ENCODE data around the gene LRRC46.

LRRC46 gene

DNA sequence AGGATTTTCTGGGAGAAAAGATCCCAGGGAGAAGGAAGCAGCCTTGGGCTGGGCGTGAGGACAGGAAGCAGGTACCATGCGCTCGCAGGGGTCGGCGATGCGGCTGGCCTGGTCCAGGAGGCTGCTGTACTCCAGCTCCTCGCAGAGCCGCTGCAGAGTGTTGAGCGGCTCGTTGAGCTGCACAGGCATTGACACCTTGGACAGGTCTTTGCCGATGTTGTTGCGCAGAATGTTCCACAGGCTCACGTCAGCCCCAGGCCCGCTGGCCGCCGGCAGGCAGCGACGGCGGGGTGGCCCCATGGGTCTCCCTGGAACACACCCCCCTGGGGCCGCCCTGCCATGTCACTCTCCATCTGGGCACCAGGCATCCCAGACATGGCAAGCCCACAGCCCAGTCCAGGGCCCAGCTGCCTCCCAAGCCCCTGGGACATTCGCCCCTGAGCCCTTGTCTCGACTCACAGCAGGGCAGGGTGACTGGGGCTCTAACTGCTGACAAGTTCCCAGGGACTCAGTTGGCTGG, 17.9 kb upstream of the LRRC46 start:
- H4K20me1 ChIP-seq (ENCODE audit: insufficient read depth), result no peaks in the 10 kb centered on the region
- H3K36me3 ChIP-seq (ENCODE audit: insufficient read depth), result no peaks in the 10 kb centered on the region
- peaks cover 4% of the 10 kb centered on the region for H3K4me1 ChIP-seq (ENCODE audit: low read depth, poor library complexity, severe bottlenecking)
- H3K27me3 ChIP-seq (ENCODE audit: insufficient read depth, low read depth), result no peaks in the 10 kb centered on the region
- no peak overlapping the region for H3K27ac ChIP-seq
- no peaks in the 10 kb centered on the region for H3K79me2 ChIP-seq (ENCODE audit: insufficient read depth, low read depth)
- TF ChIP-seq, protein P1, sequence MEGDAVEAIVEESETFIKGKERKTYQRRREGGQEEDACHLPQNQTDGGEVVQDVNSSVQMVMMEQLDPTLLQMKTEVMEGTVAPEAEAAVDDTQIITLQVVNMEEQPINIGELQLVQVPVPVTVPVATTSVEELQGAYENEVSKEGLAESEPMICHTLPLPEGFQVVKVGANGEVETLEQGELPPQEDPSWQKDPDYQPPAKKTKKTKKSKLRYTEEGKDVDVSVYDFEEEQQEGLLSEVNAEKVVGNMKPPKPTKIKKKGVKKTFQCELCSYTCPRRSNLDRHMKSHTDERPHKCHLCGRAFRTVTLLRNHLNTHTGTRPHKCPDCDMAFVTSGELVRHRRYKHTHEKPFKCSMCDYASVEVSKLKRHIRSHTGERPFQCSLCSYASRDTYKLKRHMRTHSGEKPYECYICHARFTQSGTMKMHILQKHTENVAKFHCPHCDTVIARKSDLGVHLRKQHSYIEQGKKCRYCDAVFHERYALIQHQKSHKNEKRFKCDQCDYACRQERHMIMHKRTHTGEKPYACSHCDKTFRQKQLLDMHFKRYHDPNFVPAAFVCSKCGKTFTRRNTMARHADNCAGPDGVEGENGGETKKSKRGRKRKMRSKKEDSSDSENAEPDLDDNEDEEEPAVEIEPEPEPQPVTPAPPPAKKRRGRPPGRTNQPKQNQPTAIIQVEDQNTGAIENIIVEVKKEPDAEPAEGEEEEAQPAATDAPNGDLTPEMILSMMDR (conservative IDR thresholded peaks at IDR 0.05; ENCODE audit: low read depth, low read length), result no peak
- H3K9ac ChIP-seq, result no peak overlapping the region
- H2AFZ ChIP-seq (ENCODE audit: low read depth), result no peak overlapping the region
- no peak overlapping the region for H3K4me2 ChIP-seq
- no peak overlapping the region for H3K4me3 ChIP-seq (IDR thresholded peaks at IDR 0.05; ENCODE audit: insufficient read depth, low read depth, low read length)

DNA sequence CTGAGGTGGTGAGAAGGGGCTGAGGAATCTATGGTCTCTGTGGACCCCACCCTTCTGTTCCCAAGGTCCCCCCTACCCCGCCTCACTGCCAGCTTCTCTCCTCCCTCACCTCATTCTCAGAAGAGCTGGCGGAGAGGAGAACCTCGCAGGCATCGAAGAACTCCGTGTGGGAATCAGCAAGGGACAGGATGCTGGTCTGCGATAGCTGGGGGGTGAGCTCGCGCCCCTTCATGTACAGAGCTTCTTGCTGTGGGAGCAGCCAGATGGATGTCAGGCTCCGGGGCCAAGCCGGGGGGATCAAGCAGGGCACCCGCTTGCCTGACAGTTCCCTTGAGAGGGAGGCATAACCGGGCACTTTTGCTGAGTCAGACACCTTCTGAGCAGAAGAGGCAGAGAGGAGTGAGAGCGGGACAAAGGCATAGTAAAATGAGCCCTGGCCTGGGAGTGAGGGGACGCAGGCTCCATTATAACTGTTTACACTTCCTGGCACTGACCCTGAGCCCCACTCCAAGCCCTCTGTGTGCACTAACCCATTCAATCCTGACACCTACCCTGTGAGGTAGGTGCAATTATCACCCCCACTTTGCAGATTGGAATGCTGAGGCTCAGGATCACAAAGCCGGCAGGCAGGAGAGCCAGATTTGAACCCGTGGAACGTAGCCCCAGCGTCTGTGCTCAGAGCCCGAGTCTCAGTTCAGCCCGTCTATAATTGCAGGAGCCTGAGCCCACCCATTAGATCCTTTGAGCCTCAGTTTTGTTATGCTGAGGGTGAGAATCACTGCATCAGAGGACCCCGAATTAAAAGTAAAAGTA, 16.2 kb upstream of the LRRC46 start:
- H2AFZ ChIP-seq (ENCODE audit: low read depth), result no peak overlapping the region
- peaks cover under 1% of the 10 kb centered on the region for H3K4me1 ChIP-seq (ENCODE audit: low read depth, poor library complexity, severe bottlenecking)
- no peaks in the 10 kb centered on the region for H3K79me2 ChIP-seq (ENCODE audit: insufficient read depth, low read depth)
- TF ChIP-seq, protein P1 (conservative IDR thresholded peaks at IDR 0.05; ENCODE audit: low read depth, low read length), result no peak
- H3K9ac ChIP-seq, result no peak overlapping the region
- H3K4me2 ChIP-seq, result no peak overlapping the region
- H3K4me3 ChIP-seq (IDR thresholded peaks at IDR 0.05; ENCODE audit: insufficient read depth, low read depth, low read length), result no peak overlapping the region
- H3K27ac ChIP-seq, result no peak overlapping the region
- H3K36me3 ChIP-seq (ENCODE audit: insufficient read depth), result no peaks in the 10 kb centered on the region
- H4K20me1 ChIP-seq (ENCODE audit: insufficient read depth), result no peaks in the 10 kb centered on the region
- no peaks in the 10 kb centered on the region for H3K27me3 ChIP-seq (ENCODE audit: insufficient read depth, low read depth)

DNA sequence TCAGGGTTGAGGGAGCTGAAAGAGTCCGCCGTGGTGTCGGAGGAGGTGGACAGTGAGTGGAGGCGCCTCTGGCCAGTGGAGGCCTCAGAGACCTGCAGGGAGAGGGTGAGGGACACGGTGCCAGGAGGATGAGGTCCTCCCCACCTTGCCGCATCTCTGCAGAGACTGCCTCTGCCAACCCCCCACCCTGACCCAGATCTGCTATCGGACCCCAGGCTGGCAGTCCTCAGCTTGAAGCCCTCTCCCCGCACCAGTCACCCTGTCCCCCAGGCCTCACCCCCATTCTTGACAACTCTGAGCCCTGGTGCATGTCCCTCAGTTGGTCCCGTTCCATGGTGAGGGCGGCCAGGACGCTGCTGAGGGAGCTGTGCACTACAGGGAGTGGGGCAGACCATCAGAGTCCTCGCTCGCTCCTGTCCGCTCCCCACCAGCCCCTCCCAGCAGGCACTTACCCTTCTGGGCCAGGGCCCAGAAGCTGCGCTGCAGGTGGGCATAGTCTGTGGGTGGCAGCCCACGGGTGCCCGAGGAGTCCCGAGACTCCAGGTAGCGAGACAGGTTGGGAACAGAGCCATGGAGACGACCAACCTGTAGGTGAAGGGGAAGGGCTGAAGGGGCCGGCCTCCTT, 15.2 kb upstream of the LRRC46 start:
- no peaks in the 10 kb centered on the region for H3K27me3 ChIP-seq (ENCODE audit: insufficient read depth, low read depth)
- H3K4me3 ChIP-seq (IDR thresholded peaks at IDR 0.05; ENCODE audit: insufficient read depth, low read depth, low read length), result no peak overlapping the region
- H3K36me3 ChIP-seq (ENCODE audit: insufficient read depth), result no peaks in the 10 kb centered on the region
- no peaks in the 10 kb centered on the region for H4K20me1 ChIP-seq (ENCODE audit: insufficient read depth)
- no peak overlapping the region for H3K4me2 ChIP-seq
- H3K79me2 ChIP-seq (ENCODE audit: insufficient read depth, low read depth), result no peaks in the 10 kb centered on the region
- TF ChIP-seq, protein P1 (conservative IDR thresholded peaks at IDR 0.05; ENCODE audit: low read depth, low read length), result no peak
- H3K27ac ChIP-seq, result no peak overlapping the region
- H3K4me1 ChIP-seq (ENCODE audit: low read depth, poor library complexity, severe bottlenecking), result peaks cover 9% of the 10 kb centered on the region
- no peak overlapping the region for H3K9ac ChIP-seq
- H2AFZ ChIP-seq (ENCODE audit: low read depth), result no peak overlapping the region

DNA sequence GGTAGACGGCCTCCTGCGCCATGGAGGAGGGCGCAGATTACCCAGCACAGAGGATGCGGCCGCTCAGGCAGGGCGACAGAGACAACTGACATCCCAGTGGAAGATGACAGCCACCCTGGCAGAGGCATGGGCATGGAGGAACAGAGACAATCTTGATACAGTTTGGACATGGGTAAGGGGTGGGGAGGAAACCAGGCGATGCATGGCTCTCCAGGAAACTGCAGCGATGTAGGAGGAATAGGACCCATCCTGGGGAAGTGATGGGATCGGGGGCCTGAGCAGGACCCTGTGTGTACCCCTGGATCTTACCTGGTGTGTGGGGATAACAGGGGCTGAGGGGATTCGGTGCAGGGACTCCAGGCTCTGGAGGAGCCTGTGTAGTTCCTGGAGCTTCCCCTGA, 14.5 kb upstream of the LRRC46 start:
- no peak overlapping the region for H3K4me3 ChIP-seq (IDR thresholded peaks at IDR 0.05; ENCODE audit: insufficient read depth, low read depth, low read length)
- H3K4me2 ChIP-seq, result no peak overlapping the region
- no peak overlapping the region for H3K9ac ChIP-seq
- TF ChIP-seq, protein P1 (conservative IDR thresholded peaks at IDR 0.05; ENCODE audit: low read depth, low read length), result no peak
- no peaks in the 10 kb centered on the region for H3K27me3 ChIP-seq (ENCODE audit: insufficient read depth, low read depth)
- no peak overlapping the region for H2AFZ ChIP-seq (ENCODE audit: low read depth)
- H3K79me2 ChIP-seq (ENCODE audit: insufficient read depth, low read depth), result no peaks in the 10 kb centered on the region
- H4K20me1 ChIP-seq (ENCODE audit: insufficient read depth), result no peaks in the 10 kb centered on the region
- H3K36me3 ChIP-seq (ENCODE audit: insufficient read depth), result no peaks in the 10 kb centered on the region
- H3K27ac ChIP-seq, result no peak overlapping the region
- peaks cover 11% of the 10 kb centered on the region for H3K4me1 ChIP-seq (ENCODE audit: low read depth, poor library complexity, severe bottlenecking)
